Measurements from ENCODE around the gene MAGT1. TPM values are rescaled to one million over a fixed set of nuclear protein-coding genes. Genes with fewer than 3 reads are reported as not detected.
"Not testable (repeated sequence)": the region's sequence is repeated elsewhere in the genome, so short reads cannot be mapped to it uniquely, and the experiment has no call there.

MAGT1 gene
- total and polyA plus RNA-seq, 2 experiments from 2014 or later = 23.4 to 42.2 TPM

- Mint-ChIP-seq H3K27me3 (ENCODE audit: insufficient read depth, low read depth, poor library complexity) (peaks cover 2% of the 10 kb centered on the region), H3K9me3 (no peaks in the 10 kb centered on the region), H3K36me3 (ENCODE audit: low read depth) (0 out of 3 replicates have a peak, but pooled peaks cover 3% of the 10 kb centered on the region), H3K27ac (no peak overlapping the region), H3K4me1 (no peaks in the 10 kb centered on the region; the same call in 2 of the 3 replicates), H3K4me3 (peak overlapping the region; percentile 26; the same call in 1 of the 3 replicates)
- peaks cover 59% of the 10 kb centered on the region for H3K79me2 ChIP-seq (replicated peaks; ENCODE audit: insufficient read depth)
- H3K4me3 ChIP-seq = no peak overlapping the region
- no peak overlapping the region for H2AFZ ChIP-seq
- H3K36me3 ChIP-seq (ENCODE audit: insufficient read depth) = no peaks in the 10 kb centered on the region
- no peaks in the 10 kb centered on the region for H3K27me3 ChIP-seq (ENCODE audit: insufficient read depth)
- H3K4me2 ChIP-seq = no peak overlapping the region
- no peaks in the 10 kb centered on the region for H3F3A ChIP-seq (replicated peaks; ENCODE audit: low read depth)
- ATAC-seq (no peak), DNase-seq (ENCODE audit: low spot score) (no peak)
- no peak for TF ChIP-seq ZNF114 (CRISPR knock-in tag; IDR thresholded peaks at IDR 0.05)
- no peak for TF ChIP-seq STAT1 (IDR thresholded peaks at IDR 0.05; ENCODE audit: unreplicated experiment)
- no peak for TF ChIP-seq CREB1 (CRISPR knock-in tag; IDR thresholded peaks at IDR 0.05; ENCODE audit: low read depth)
- TF ChIP-seq ZNF462 (CRISPR knock-in tag; IDR thresholded peaks at IDR 0.05) = no peak
- no peaks in the 10 kb centered on the region for H3K4me1 ChIP-seq (ENCODE audit: insufficient read depth)
- no peaks in the 10 kb centered on the region for H4K20me1 ChIP-seq (replicated peaks; ENCODE audit: insufficient read depth)
- no peak overlapping the region for H3K27ac ChIP-seq (ENCODE audit: low read depth)
- H3K9me2 ChIP-seq (ENCODE audit: insufficient read depth) = no peaks in the 10 kb centered on the region
Measured at GRCh38 chrX:77892887-77893286, 2.3 kb downstream of the MAGT1 start.

- not testable (repeated sequence) for H3K27ac ChIP-seq (ENCODE audit: low read depth); ATAC-seq; H3K4me3 ChIP-seq; H3K4me1 ChIP-seq (ENCODE audit: insufficient read depth); H3K9me2 ChIP-seq (ENCODE audit: insufficient read depth); H3K4me1 Mint-ChIP-seq; H3K9me3 Mint-ChIP-seq; H3K4me2 ChIP-seq; H3F3A ChIP-seq (replicated peaks; ENCODE audit: low read depth); H3K27ac Mint-ChIP-seq; H3K36me3 Mint-ChIP-seq (ENCODE audit: low read depth); H2AFZ ChIP-seq; H3K4me3 Mint-ChIP-seq; H4K20me1 ChIP-seq (replicated peaks; ENCODE audit: insufficient read depth); H3K27me3 ChIP-seq (ENCODE audit: insufficient read depth); H3K27me3 Mint-ChIP-seq (ENCODE audit: insufficient read depth, low read depth, poor library complexity); H3K36me3 ChIP-seq (ENCODE audit: insufficient read depth); DNase-seq (ENCODE audit: low spot score)
- H3K79me2 ChIP-seq (replicated peaks; ENCODE audit: insufficient read depth) = peaks cover 22% of the 10 kb centered on the region
Measured at GRCh38 chrX:77881418-77881817, 13.8 kb downstream of the MAGT1 start.

Measured in GM23338 (cell line).